NCI-H460 (cell line): ENCODE results near the gene RFX2. TPM values are rescaled to one million over a fixed set of nuclear protein-coding genes. Genes with fewer than 3 reads are reported as not detected.
"Not testable (repeated sequence)": the region's sequence is repeated elsewhere in the genome, so short reads cannot be mapped to it uniquely, and the experiment has no call there.

Experiments
- DNase-seq: peaks from one replicate; pipeline ENCODE4 v3.0.0-alpha.2; 2016; ENCODE audit warnings: low read depth; ENCODE audit errors: extremely low read depth
- polyA plus RNA-seq: library from polyadenylated mRNA; depleted of rRNA; stranded (reverse); fragments of >200 nt; gene quantifications from 2 replicates; pipeline ENCODE4 v1.2.3, GENCODE V29; 2014; cell fraction: nucleus; rRNA removed
- total RNA-seq: library from RNA; depleted of rRNA; stranded (reverse); fragments of >200 nt; shearing (Covaris generic); gene quantifications from 2 replicates; pipeline ENCODE4 v1.2.3, GENCODE V29; 2014; rRNA removed

RFX2 gene
- total RNA-seq: 5.2 and 7.8 TPM in 2 replicates
- polyA plus RNA-seq: 10.4 and 11.5 TPM in 2 replicates

DNA sequence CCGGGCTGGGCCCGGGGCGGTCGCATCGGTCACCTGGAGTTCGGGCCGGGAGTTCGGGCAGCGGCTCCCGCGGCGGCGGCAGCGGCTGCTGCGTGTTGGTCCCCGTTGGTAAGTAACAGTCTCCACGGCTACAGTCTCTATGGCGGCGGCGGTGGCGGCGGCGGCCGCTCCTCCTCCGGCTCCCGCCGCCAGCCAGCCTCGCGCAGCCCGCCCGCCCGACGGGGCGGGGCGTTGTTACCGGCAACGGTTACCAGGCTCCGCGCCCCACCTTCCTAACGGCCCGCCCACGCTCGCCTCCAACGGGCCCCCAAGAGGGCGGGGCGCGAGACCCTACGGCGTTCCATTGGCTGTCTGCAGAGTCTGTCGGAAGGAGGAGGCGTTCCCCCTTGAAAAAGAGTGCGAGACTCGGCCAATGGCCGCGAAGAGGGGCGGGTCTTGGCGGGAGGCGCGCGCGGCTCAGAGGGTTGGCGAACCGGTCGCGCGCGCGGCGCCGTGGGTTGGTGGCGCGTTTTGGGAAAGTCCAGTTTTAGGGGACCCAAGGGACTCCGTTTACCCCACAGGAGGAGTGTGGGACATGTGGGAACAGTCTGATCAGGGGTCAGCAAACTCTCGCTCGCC is at the start of gene RFX2:
RFX2 (minus strand) TSS at position 141 of the 618 bp plus-strand sequence. CDS start 63,004 bp downstream, outside the sequence.
- DNase-seq: peak; percentile 97

DNA sequence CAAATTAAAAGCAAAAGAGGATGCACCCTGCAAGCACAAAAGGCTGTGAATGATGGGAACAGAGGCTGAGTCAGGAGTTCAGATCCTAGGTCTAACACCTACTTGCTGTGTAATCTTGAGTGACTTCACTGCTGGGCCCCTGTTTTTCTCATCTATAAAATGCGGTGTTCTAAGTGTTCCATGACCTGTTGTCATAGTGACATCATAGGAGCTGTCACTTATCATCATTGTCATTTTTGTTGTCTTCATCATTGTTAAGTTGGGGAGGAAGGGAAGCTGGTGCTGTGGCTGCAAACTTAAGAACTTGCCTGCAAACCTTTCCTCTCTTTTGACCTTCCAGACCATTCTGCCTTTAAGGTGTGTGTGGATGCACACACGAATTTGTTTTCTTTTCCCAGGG is 45.7 kb upstream of the RFX2 start:
- no peak for DNase-seq

DNA sequence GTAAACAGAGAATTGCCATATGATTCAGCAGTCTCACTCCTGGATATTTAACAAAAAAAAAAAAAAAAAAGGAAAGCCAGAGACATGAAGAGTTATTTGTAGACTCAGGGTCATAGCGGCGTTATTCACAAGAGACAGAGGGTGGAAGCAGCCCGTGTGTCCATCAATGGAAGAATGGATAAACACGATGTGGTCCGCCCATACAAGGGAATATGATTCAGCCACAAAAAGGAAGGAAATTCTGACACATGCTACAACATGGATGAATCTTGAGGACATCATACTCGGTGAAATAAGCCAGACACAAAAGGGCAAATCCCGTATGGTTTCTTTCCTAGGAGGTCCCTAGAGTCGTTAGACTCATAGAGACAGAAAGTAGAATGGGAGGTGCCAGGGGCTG is 40.0 kb upstream of the RFX2 start:
- no peak for DNase-seq

DNA sequence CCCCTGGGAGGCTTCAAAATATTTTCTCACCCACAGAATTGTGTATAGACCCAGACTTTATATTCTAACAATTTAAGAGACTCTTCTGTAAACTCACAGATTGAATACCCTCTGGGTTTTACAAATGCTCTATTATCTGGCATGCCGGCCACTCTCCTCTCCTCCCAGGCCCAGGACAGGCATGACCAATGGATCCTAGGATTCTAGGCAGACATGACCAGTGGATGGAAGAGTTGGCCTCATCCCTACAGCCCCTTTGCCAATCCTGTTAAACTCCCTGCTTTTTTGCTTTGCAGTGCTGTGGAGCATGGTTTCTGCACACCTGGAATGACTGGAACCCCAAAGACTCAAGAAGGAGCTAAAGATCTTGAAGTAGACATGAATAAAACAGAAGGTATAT is 30.9 kb upstream of the RFX2 start:
- DNase-seq: no peak

DNA sequence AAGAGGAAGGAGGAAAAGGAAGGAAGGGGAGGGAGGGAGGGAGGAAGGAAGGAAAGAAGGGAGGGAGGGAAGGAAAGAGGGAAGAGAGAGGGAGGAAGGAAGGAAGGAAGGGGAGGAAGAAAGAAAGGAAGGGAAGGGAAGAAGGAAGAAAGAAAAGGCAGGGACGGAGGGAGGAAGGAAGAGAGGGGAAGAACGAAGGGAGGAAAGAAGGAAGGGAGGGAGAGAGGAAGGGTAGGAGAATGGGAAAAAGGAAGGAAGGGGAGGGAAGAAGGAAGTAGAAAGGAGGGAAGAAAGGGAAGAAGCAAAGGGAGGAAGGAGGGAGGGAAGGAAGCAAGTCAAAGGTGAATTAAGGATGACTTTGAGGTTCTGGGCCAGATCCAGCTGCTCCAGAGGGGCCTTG is 28.2 kb upstream of the RFX2 start:
- DNase-seq: no peak

DNA sequence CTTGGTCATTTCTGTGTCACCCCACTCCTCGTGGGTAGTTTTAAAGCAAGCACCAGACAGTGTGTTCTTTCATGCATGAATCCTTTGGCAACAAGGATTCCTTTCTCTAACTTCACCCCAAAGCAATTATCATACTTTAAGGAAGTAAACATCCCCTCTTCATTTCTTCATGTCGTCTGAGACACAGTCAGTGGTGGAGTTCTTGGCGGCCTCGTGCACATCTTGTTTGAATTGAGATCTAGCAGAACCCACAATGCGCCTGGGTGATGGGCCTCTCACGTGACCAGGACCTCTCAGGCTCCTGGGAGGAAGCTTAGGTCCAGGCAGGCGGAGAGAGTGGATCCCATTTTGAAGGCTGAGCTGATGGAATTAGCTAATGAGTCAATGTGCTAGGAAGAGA is 27.8 kb upstream of the RFX2 start:
- no peak for DNase-seq

DNA sequence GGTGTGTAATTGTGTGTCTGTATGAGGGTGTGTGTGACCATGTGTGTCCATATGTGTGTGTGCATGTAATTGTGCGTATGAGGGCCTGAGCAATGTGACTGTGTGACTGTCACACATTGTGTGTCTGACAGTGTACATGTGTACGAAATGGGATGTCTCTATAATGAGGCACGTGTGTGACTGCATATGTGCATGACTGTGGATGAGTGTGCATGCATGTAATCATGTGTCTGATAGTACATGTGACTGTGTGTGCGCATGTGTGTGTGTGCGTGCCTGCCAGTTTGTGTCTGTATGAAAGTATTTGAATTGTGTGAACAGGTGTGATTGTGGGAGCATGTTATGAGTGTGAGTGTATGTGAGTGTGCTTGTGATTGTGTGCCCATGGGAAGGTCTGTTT is 22.9 kb upstream of the RFX2 start:
- no peak for DNase-seq

DNA sequence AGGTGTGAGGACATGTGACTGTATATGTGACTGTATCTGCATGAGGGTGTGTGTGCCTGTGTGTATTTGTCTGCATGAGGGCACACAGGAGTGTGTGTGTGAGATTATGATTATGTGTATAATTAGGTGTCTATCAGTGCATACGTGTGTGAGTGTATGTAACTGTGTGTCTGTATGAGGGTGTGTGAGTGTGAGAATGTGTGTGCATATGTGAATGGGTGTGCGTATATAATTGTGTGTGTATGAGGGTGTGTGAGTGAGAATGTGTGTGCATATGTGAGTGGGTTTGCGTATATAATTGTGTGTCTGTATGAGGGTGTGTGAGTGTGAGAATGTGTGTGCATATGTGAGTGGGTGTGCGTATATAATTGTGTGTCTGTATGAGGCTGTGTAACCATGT is 22.2 kb upstream of the RFX2 start:
- DNase-seq: no peak

DNA sequence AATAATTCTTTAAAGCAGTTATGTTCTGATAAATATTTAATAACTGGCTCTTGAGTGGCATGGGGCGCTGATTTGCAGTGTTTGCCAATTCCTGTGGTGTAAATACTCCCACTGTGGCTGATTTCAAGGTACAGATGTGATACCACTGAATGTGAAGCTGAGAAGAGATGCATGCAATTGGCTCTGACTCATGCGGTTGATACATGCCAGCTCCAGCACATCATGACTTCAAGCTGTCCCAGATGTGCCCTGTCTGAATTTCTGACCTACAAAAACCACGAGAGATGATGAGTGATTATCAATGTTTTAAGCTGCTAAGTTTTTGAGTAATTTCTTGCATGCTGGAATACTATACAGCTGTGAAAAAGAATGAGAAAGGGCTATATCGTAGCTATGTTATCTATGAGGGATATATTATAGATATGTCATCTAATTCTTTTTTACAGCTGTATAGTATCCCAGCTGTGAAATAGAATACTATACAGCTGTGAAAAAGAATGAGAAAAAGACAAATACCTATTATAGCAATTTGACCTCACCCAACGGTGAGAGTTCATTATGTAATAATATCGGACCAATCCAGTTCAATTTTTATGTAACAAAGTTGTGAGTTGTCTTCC is 17.5 kb upstream of the RFX2 start:
- no peak for DNase-seq

DNA sequence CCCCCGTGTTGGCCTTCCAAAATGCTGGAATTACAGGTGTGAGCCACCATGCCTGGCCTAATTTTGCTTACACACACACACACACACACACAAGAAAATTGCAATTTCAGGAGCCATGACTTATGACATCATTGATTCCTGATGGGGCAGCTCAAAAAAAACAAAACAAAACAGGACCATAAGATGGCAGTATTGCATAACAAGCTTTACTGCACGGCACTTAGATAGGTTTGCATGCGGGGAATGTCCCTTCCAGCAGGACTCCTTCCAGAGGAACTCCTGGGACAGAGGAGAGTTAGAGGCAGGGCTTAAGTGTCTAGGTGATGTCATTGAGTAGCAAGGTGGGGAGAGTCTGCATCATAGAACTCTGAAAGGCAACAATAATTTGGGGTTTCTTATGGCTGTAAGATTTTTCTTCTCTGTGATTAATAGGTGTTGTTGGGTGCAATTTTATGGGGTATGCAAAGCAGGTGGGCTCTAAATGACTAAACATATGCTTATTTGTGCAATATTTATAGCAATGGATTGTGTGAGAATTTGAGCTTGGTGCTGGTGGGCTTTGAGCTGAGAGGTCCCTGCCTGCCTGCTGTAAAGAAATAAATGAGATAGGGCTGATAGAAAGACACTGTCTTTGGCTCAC is 16.2 kb upstream of the RFX2 start:
- DNase-seq: peak; percentile 69

DNA sequence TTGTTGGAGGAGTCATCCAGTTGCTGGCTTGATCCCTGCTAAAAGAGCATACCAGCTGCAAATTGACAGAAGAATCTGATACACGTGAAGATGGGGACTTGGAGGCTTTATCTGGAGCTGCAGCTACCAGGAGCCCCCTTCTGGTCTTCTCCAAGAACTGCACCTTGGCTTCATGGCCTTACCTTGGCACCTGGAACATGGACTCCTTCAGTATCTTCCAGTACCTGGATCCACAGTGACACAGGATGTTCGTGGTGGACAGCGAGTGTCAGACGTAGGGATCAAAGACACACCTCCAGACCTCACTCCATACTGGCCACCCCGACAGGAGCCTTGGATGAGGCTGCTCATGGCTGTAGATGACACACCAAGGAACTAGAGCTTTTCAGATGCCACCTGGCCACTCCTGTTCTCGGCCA is 15.3 kb upstream of the RFX2 start:
- peak; percentile 65 for DNase-seq

DNA sequence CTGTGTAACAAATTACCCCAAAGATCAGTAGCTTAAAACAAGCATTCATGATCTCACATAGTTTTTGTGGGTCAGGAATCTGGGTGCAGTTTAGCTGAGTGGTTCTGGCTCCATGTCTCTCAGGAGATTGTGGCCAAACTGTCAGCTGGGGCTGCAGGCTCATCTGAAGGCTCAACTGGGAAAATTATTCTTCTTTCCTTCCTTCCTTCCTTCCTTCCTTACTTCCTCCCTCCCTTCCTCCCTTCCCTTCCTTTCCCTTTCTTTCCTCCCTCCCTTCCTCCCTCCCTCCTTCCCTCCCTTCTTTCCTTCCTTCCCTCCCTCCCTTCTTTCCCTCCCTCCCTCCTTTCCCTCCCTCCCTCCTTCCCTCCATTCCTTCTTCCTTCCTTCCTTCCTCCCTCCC is 8.7 kb upstream of the RFX2 start:
- no peak for DNase-seq

DNA sequence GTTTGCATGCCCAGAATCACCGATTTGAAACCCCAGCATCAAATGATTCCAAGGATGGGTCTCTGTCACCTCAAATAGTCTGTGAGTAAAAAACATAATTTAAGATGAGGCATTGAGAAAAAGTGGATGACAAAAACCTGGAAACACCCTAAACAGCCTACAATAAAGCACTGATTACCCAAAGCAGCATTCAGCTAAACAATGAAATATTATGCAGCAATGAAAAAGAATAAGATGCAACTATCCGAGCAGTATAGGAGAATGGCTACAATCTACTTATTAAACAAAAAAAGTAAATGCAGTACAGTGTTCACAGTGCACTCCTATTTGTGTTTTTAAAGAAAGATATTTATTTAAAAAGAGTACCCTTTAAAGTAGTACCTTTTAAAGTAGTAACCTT is 7.7 kb upstream of the RFX2 start:
- DNase-seq: no peak

DNA sequence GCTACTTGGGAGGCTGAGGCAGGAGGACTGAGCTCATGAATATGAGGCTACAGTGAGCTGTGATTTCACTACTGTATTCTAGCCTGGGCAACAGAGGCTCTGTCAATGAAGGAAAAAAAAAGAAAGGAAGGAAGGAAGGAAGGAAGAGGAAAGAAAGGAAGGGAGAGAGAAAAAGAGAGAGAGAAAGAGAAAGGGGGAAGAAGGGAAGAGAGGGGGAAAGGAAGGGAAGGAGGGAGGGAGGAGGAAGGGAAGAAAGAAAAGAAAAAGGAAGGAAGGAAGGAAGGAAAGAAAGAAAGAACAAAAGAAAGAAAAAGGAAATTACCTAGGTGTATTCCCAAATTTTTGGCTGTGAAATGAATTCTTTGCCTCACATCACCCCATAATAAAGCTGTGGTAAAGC is 7.2 kb upstream of the RFX2 start:
- no peak for DNase-seq

DNA sequence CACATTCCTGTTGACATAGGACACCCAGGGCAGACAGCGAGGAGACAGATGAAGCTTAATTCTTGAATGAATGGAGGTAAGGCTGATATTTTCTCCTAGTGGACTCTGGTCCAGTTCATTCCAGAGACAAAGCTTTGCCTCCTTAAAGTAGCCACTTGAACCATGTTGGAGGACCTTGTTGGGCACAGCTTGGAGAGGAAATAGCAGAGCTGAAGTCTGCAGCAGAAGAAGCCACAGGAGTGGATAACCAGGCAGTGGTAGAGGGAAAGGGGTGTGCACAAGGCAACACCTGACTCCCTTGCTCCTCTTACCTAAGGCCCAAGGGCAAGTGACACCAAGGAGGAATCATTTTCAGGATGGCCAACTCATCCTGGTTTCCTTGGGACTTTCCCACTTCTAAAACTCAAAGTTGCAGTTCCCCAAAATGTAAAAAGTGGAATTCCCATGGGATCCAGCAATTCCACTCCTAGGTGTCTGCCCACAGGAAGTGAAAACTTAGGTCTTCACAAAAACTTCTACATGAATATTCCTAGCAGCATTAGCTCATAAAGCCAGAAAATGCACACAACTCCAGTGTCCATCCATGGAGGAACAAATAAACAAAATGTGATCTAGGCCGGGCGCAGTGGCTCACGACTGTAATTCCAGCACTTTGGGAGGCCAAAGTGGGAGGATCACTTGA is 6.6 kb upstream of the RFX2 start:
- no peak for DNase-seq

DNA sequence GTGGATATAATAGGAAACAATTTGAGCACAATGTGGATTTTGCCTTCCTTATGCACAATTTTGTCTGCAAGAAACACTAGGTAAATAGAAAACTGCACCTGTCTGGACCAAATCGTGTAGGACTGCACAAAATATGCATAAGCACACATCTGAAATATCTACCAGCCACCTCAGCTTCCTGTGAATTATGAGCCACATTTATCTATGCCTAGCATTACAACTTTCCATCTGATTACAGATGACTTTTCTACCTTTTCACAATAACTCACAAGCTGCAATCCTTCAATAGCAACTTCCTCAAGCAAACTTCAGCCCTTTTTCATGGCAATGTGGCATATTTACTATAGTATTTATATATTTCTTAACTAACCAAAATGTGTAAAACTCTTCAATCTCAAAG is 5.7 kb upstream of the RFX2 start:
- DNase-seq: no peak

DNA sequence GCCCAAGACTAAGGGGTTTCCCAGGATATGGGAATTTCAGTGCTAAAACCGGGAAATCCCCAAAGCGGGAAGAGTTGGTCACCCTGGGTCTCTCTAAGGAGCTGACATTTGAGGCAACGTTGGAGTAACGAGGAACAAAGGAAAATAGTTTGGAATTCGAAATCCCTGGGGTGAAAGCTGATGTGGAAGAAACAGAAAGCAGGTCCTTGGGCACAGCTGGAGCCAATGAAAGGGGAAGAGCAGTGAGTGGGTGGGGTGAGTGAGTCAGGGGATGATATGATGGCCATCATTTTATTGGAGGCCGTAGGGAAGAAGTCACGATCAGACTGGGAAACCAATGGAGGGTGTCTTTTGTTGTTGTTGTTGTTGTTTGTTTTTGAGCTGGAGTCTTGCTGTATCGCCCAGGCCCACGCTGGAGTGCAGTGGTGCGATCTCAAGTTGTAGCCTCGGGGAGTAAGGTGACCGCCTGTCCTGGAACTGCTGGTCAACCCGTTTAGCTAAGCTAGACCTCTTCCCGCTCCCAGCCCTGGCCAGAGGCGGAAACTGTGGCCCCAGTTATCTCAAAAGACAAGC is 3.4 kb upstream of the RFX2 start:
- DNase-seq: no peak

DNA sequence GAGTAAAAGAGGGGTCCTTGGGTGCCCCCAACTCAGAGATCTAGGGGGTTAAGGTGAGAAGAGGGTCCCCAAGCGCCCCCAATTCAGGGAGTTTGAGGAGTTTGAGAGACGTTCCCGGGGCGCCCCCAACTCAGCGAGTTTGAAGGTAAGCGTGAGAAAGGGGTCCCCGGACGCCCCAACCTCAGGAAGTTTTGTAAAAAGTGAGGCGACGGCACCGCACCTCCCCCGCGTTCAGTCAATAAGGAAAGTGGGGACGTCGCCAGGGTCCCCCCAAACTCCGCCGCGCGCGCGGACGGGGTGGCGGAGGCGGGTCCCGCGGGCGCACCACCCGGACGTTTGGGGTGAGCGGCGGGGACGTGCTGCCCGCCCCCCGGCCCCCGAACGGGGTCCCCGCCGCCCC is 353 bp downstream of the RFX2 start:
- no peak for DNase-seq

DNA sequence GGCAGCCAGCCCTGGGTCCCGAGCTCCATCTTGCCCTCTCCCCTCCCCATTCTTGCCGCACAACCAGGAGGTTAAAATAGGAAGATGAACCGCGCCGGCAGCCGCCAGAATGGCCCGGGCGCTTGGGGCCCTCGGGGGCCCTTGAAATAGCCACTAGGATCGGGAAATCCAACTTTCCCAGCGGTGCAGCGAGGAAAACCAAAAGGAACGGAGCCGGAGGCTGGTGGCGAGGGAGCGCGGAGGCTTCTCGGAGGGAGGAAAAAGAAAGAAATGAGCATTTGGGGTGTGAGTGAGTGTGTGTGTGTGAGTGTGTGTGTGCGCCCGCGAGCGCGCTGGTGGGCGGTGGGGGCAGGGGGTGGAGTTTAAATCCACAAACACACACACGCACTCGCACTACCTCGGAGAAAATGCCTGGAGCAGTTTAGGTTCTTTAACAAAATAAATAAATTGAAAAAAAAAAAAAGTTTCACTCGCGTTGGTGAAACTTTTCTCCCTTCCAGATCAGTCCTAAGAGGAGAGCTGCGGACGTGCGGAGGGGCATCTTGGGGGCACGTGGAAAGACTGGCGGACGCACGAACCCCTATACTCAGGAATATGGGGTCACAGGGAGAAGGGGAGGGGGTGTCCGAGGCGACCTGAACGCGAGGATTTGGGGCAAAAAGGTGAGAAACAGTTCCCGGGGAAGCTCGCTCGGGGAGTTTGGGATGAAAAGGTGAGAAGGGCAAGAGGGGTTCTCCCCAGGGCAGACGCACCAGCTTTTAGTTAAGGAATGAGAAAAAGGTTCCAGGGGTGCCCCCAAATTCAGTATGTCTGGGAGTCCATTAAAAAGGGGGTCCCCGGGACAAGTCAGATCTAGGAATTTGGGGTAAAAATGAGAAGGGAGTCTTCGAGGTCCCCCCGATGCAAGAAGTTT is 1.3 kb downstream of the RFX2 start:
- no peak for DNase-seq

DNA sequence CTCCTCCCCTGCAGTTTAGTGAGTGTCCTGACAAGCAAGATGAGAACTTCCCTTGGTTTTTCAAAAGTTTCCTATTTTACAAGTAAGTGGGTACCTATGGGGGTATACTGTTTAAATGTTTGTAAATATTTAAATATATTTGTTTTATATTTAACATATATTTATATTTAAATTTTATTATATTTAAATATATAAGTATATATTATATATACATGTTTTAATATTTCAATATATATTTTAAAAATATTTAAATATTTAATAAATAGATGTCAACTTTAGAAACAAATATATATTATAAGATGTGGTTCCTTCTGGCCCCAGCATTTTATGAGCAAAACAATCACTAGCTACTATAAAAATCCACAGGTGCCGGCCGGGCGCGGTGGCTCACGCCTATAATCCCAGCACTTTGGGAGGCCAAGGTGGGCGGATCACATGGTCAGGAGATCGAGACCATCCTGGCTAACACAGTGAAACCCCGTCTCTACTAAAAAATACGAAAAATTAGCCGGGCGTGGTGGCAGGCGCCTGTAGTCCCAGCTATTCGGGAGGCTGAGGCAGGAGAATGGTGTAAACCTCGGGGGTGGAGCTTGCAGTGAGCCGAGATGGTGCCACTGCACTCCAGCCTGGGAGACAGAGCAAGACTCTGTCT is 3.5 kb downstream of the RFX2 start:
- DNase-seq: not testable (repeated sequence)
